ENCODE results near the gene PPIF.

PPIF gene

GRCh38 chr10:79392506-79393176, 45.4 kb downstream of the PPIF start (continued):
- TF ChIP-seq ZNF394 (tag by site-specific recombination; IDR thresholded peaks at IDR 0.05; ENCODE audit: borderline replicate concordance): no peak

- no peak for TF ChIP-seq ZNF585B (tag by site-specific recombination; IDR thresholded peaks at IDR 0.05)
- peak; percentile 72 for TF ChIP-seq ZNF623 (tag by site-specific recombination; IDR thresholded peaks at IDR 0.05)
- Histone ChIP-seq H3K27ac (ENCODE audit: extremely low read depth, low read depth, low read length) (no peak overlapping the region), H3K4me1 (ENCODE audit: control insufficient read depth, insufficient read depth, low read length) (no peaks in the 10 kb centered on the region), H3K4me3 (ENCODE audit: low read depth, low read length) (no peak overlapping the region), H3K9me3 (ENCODE audit: control insufficient read depth, insufficient read depth, low read depth, low read length) (no peaks in the 10 kb centered on the region), H3K36me3 (ENCODE audit: control insufficient read depth in 2 of 2, insufficient read depth in 1 of 2, low read length in 2 of 2) (no peaks in the 10 kb centered on the region)
- POLR2A ChIA-PET: no interaction called here
- CTCF ChIA-PET: interaction anchor here (2.1 kb wide), 1 partner anchor 12 kb away, joined by 5 read pairs; no protein-coding TSS in a partner anchor
Measured at GRCh38 chr10:79393221-79393923, 46.1 kb downstream of the PPIF start.

GRCh38 chr10:79393924-79394610, 46.8 kb downstream of the PPIF start:
- no peaks in the 10 kb centered on the region for H3K9me3 ChIP-seq (ENCODE audit: control insufficient read depth, insufficient read depth, low read depth, low read length)
- ChIA-PET CTCF (interaction anchor here (2.1 kb wide), 1 partner anchor 11 kb away, joined by 5 read pairs; no protein-coding TSS in a partner anchor), POLR2A (no interaction called here)
- no peaks in the 10 kb centered on the region for H3K36me3 ChIP-seq (ENCODE audit: control insufficient read depth in 2 of 2, insufficient read depth in 1 of 2, low read length in 2 of 2)
- H3K4me3 ChIP-seq (ENCODE audit: low read depth, low read length): no peak overlapping the region
- no peaks in the 10 kb centered on the region for H3K4me1 ChIP-seq (ENCODE audit: control insufficient read depth, insufficient read depth, low read length)
- no peak overlapping the region for H3K27ac ChIP-seq (ENCODE audit: extremely low read depth, low read depth, low read length)
- TF ChIP-seq ZNF529 (tag by site-specific recombination; IDR thresholded peaks at IDR 0.05; ENCODE audit: insufficient replicate concordance) (no peak), ZNF48 (tag by site-specific recombination; IDR thresholded peaks at IDR 0.05) (no peak), ATF2 (tag by site-specific recombination; IDR thresholded peaks at IDR 0.05; ENCODE audit: low read depth) (no peak), KLF8 (tag by site-specific recombination; IDR thresholded peaks at IDR 0.05) (no peak), ZNF501 (tag by site-specific recombination; IDR thresholded peaks at IDR 0.05) (no peak), ZNF473 (tag by site-specific recombination; IDR thresholded peaks at IDR 0.05) (no peak), ZNF645 (tag by site-specific recombination; IDR thresholded peaks at IDR 0.05) (no peak), ZNF423 (tag by site-specific recombination; IDR thresholded peaks at IDR 0.05) (no peak), ZNF629 (tag by site-specific recombination; IDR thresholded peaks at IDR 0.05) (no peak), REST (tag by site-specific recombination; IDR thresholded peaks at IDR 0.05) (no peak), KLF7 (tag by site-specific recombination; IDR thresholded peaks at IDR 0.05; ENCODE audit: borderline replicate concordance) (no peak), ZNF266 (tag by site-specific recombination; IDR thresholded peaks at IDR 0.05; ENCODE audit: low read depth) (no peak), ZNF350 (tag by site-specific recombination; IDR thresholded peaks at IDR 0.05) (no peak), ZBTB26 (tag by site-specific recombination; optimal IDR thresholded peaks at IDR 0.05) (no peak), SCRT1 (tag by site-specific recombination; IDR thresholded peaks at IDR 0.05; ENCODE audit: borderline replicate concordance) (no peak), ZNF404 (tag by site-specific recombination; IDR thresholded peaks at IDR 0.05) (no peak), ZNF26 (tag by site-specific recombination; IDR thresholded peaks at IDR 0.05) (no peak), ZNF580 (tag by site-specific recombination; IDR thresholded peaks at IDR 0.05) (no peak)
